Nephron (organoid): ENCODE data around the gene PAK1.

Experiments used
- H3K27ac Mint-ChIP-seq, 3 experiments: 2 replicates each; pipeline ENCODE4 v1.8.0; 2020; ENCODE audit warnings: mixed read lengths in 3 of 3, mild to moderate bottlenecking in 2 of 3, moderate library complexity in 1 of 3
- H3K27me3 Mint-ChIP-seq: 2 replicates; pipeline ENCODE4 v1.8.0; 2021; ENCODE audit warnings: low read depth, mild to moderate bottlenecking, moderate library complexity, mixed read lengths
- H3K36me3 Mint-ChIP-seq: 2 replicates; pipeline ENCODE4 v1.8.0; 2020; ENCODE audit warnings: low read depth, mixed read lengths
- H3K4me1 Mint-ChIP-seq: 2 replicates; pipeline ENCODE4 v1.8.0; 2020; ENCODE audit warnings: mixed read lengths
- H3K4me3 Mint-ChIP-seq, 3 experiments: 2 replicates each; pipeline ENCODE4 v1.8.0; 2020; ENCODE audit warnings: mild to moderate bottlenecking in 3 of 3, mixed read lengths in 3 of 3, moderate library complexity in 2 of 3
- H3K9me3 Mint-ChIP-seq: 2 replicates; pipeline ENCODE4 v1.8.0; 2020; ENCODE audit warnings: mixed read lengths
- TF ChIP-seq, protein P1 (sequence below), 3 experiments: fragments of 200-600 bp; sonication (generic); IDR thresholded peaks; one replicate each; pipeline ENCODE4 v1.5.0; 2021; ENCODE audit warnings: antibody characterized with exemption in 3 of 3; ENCODE audit not compliant: unreplicated experiment in 3 of 3

Gene PAK1

DNA sequence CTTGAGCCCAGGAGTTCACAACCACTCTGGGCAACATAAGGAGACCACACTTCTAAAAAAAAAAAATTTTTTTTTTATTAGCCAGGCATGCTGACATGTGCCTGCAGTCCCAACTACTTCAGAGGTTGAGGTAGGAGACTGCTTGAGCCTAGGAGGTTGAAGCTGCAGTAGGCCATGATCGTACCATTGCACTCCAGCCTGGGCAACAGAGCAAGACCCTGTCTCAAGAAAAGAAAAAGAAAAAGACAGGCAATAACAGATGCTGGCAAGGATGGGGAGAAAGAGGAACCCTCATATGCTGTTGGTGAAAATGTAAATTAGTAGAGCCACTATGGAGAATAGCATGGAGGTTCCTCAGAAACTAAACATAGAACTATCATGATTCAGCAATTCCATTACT, 64.8 kb downstream of the PAK1 start:
- H3K4me3 Mint-ChIP-seq = no peak overlapping the region

DNA sequence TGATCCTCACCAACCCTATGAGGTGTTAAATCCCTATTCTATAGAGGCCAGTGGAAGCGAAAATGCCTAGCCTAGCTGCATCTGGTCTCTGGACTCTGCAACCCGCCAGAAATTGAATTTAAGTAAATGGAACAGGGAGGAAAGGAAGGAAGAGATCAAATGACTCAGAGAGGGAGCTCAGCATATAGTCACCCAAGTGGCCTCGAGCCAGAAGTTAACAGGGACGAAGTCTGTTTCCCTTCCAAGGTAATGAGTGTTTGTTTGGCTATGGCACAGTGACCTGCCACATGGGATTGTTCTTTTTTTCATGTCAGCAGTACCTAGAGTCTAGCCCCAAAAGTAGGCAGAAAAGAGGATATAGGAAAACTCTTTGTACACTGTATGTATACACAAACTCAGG, 66.3 kb downstream of the PAK1 start:
- H3K4me1 Mint-ChIP-seq = peaks cover 39% of the 10 kb centered on the region
- TF ChIP-seq, protein P1, sequence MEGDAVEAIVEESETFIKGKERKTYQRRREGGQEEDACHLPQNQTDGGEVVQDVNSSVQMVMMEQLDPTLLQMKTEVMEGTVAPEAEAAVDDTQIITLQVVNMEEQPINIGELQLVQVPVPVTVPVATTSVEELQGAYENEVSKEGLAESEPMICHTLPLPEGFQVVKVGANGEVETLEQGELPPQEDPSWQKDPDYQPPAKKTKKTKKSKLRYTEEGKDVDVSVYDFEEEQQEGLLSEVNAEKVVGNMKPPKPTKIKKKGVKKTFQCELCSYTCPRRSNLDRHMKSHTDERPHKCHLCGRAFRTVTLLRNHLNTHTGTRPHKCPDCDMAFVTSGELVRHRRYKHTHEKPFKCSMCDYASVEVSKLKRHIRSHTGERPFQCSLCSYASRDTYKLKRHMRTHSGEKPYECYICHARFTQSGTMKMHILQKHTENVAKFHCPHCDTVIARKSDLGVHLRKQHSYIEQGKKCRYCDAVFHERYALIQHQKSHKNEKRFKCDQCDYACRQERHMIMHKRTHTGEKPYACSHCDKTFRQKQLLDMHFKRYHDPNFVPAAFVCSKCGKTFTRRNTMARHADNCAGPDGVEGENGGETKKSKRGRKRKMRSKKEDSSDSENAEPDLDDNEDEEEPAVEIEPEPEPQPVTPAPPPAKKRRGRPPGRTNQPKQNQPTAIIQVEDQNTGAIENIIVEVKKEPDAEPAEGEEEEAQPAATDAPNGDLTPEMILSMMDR (IDR thresholded peaks at IDR 0.05; ENCODE audit: unreplicated experiment in 3 of 3) = no peak
- H3K36me3 Mint-ChIP-seq = no peaks in the 10 kb centered on the region
- H3K27me3 Mint-ChIP-seq = peaks cover 3% of the 10 kb centered on the region
- H3K4me3 Mint-ChIP-seq = no peak overlapping the region
- H3K27ac Mint-ChIP-seq = peak overlapping the region; percentile 21 to 75 (median 31)
- no peaks in the 10 kb centered on the region for H3K9me3 Mint-ChIP-seq

More for the DNA sequence above, 64.8 kb downstream of the PAK1 start:
- Mint-ChIP-seq H3K36me3 (no peaks in the 10 kb centered on the region), H3K27me3 (peaks cover 2% of the 10 kb centered on the region), H3K27ac (no peak overlapping the region), H3K4me1 (peaks cover 32% of the 10 kb centered on the region), H3K9me3 (no peaks in the 10 kb centered on the region)
- TF ChIP-seq, protein P1 (IDR thresholded peaks at IDR 0.05; ENCODE audit: unreplicated experiment in 3 of 3) = no peak

DNA sequence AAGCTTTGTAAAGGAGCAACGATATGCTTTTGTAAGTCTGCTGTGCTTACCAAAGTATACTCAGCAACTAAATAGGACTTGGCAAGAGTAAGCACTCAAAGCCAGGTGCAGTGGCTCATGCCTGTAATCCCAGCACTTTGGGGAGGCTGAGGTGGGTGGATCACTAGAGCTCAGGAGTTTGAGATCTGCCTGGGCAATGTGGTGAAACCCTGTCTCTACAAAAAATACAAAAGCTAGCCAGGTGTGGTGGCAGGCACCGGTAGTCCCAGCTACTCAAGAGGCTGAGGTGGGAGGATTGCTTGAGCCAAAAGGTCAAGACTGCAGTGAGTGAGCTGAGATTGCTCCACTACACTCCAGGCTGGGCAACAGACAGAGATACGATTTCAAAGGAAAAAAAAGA, 67.5 kb downstream of the PAK1 start:
- TF ChIP-seq, protein P1 (IDR thresholded peaks at IDR 0.05; ENCODE audit: unreplicated experiment in 3 of 3) = no peak
- Mint-ChIP-seq H3K36me3 (no peaks in the 10 kb centered on the region), H3K4me1 (peaks cover 39% of the 10 kb centered on the region), H3K9me3 (no peaks in the 10 kb centered on the region), H3K4me3 (no peak overlapping the region), H3K27ac (no peak overlapping the region), H3K27me3 (peaks cover 3% of the 10 kb centered on the region)

DNA sequence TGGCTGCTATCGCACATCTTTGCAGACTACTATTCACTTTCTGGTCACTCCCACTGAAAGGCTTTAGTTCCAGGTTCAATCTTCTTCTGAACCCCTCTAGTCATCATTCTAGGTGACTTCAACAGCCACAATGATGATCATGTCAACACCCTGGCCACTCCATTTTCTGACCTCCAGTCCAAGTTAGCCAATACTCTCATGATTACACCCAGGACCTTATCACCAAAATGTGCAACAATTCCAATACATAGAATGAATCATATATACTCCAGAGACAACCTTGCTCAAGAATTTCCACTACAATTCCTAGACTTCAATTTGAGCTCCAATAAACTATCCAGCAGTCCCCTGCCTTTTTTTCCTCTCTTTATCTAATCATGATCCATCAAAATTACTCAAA, 70.7 kb downstream of the PAK1 start:
- H3K4me1 Mint-ChIP-seq = peaks cover 38% of the 10 kb centered on the region
- no peaks in the 10 kb centered on the region for H3K36me3 Mint-ChIP-seq
- H3K9me3 Mint-ChIP-seq = no peaks in the 10 kb centered on the region
- H3K27ac Mint-ChIP-seq = peak overlapping the region; percentile 41 to 91 (median 67)
- H3K27me3 Mint-ChIP-seq = peaks cover 3% of the 10 kb centered on the region
- peak overlapping the region in 1 of 3 experiments; percentile 9 for H3K4me3 Mint-ChIP-seq
- TF ChIP-seq, protein P1 (IDR thresholded peaks at IDR 0.05; ENCODE audit: unreplicated experiment in 3 of 3) = no peak

DNA sequence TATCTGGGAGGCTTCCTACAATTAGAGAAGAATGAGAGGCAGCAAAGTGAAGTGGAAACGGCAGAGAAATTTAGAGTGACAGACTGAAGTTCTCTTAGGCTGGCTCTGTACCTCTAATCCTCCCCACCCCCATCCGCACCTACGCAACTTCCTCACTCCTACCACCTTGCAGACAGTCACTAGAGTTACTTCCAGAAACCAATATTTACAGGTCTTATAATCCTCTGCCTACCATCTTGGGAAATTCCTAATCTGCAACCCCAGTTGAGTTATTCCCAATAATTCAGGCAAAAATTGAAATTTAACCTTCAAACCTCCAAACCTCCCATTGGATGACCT, 71.7 kb downstream of the PAK1 start:
- no peaks in the 10 kb centered on the region for H3K36me3 Mint-ChIP-seq
- peaks cover 3% of the 10 kb centered on the region for H3K27me3 Mint-ChIP-seq
- TF ChIP-seq, protein P1 (IDR thresholded peaks at IDR 0.05; ENCODE audit: unreplicated experiment in 3 of 3) = no peak
- H3K27ac Mint-ChIP-seq = peak overlapping the region; percentile 53 to 91 (median 66)
- peaks cover 28% of the 10 kb centered on the region for H3K4me1 Mint-ChIP-seq
- H3K4me3 Mint-ChIP-seq = no peak overlapping the region
- no peaks in the 10 kb centered on the region for H3K9me3 Mint-ChIP-seq

DNA sequence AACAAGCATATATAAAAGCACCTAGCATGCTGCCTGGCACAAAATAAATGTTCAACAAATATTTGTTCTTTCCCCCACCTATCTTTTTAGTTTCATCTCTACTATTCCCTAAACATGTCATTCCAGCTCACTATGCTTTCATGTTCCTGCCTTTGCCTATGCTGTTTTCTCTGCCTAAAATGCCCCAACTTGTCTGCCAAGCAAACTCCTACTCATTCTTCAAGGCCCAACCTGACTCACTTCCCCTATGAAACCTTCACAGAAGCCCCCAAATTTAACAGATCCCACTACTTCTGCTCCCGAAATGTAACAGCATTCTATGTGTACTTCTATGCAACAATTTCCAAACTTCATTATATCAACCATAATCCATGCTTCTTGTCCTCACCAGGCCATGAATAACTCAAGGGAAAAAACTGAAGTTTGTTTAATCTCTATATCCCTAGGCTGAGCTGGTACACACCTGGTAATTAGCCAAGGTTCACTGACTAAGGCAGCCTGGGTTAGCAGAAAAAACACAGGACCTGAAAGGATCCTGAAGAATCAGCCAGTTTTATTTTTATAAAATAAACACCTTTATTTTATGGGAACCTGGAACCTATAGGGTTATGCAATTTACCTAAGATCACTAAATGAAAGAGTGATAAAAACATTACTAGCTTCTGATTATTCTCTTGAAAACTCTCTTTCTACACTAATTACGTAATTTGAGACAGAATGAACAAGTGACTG, 72.2 kb downstream of the PAK1 start:
- Mint-ChIP-seq H3K27ac (peak overlapping the region; percentile 66 to 91 (median 71)), H3K4me1 (peaks cover 28% of the 10 kb centered on the region), H3K9me3 (no peaks in the 10 kb centered on the region), H3K36me3 (no peaks in the 10 kb centered on the region), H3K4me3 (no peak overlapping the region), H3K27me3 (peaks cover 3% of the 10 kb centered on the region)
- TF ChIP-seq, protein P1 (IDR thresholded peaks at IDR 0.05; ENCODE audit: unreplicated experiment in 3 of 3) = no peak
